GM21526 (cell line): Measurements from ENCODE around the gene KRTAP6-1.

Experiments used
- ATAC-seq: cut with Tn5 transposase; IDR thresholded peaks from one replicate; pipeline ENCODE4 v1.9.1; 2021; ENCODE audit warnings: moderate library complexity; ENCODE audit not compliant: unreplicated experiment, low FRiP score

Gene KRTAP6-1

GRCh38 chr21:30580132-30580531, 33.6 kb downstream of the KRTAP6-1 start:
- no peak for ATAC-seq

GRCh38 chr21:30579346-30579745, 34.4 kb downstream of the KRTAP6-1 start:
- ATAC-seq = no peak

GRCh38 chr21:30577766-30578165, 36.0 kb downstream of the KRTAP6-1 start:
- ATAC-seq = no peak

GRCh38 chr21:30567617-30568016, 46.1 kb downstream of the KRTAP6-1 start:
- no peak for ATAC-seq

GRCh38 chr21:30563630-30564029, 50.1 kb downstream of the KRTAP6-1 start:
- no peak for ATAC-seq
